Smooth muscle cell (in vitro differentiated cells): ENCODE results near the gene PCSK5. TPM values are rescaled to one million over a fixed set of nuclear protein-coding genes. Genes with fewer than 3 reads are reported as not detected.

Experiments used
- DNase-seq: peaks from one replicate; lab custom pipeline; 2025; ENCODE audit not compliant: unreplicated experiment; lab: John Stamatoyannopoulos, UW
- H2AFZ ChIP-seq: fragments of 200-600 bp; sonication (generic); 2 replicates; pipeline ENCODE4 v1.6.0; 2016; ENCODE audit warnings: antibody characterized with exemption, low read depth, mild to moderate bottlenecking
- H3F3A ChIP-seq: fragments of 200-600 bp; sonication (generic); 2 replicates; pipeline ENCODE4 v1.6.0; 2017; ENCODE audit warnings: antibody characterized with exemption, low read depth
- H3K27ac ChIP-seq: fragments of 200-600 bp; sonication (generic); 2 replicates; pipeline ENCODE4 v1.5.1; 2016; ENCODE audit warnings: low read depth, mild to moderate bottlenecking
- H3K27me3 ChIP-seq: fragments of 200-600 bp; sonication (generic); 2 replicates; pipeline ENCODE4 v1.6.1; 2016; ENCODE audit warnings: low read depth, mild to moderate bottlenecking
- H3K36me3 ChIP-seq: fragments of 200-600 bp; sonication (generic); 2 replicates; pipeline ENCODE4 v1.5.1; 2016; ENCODE audit warnings: low read depth
- H3K4me1 ChIP-seq: fragments of 200-600 bp; sonication (generic); 2 replicates; pipeline ENCODE4 v1.5.1; 2016; ENCODE audit warnings: low read depth
- H3K4me2 ChIP-seq: fragments of 200-600 bp; sonication (generic); 2 replicates; pipeline ENCODE4 v1.6.0; 2016; ENCODE audit warnings: mild to moderate bottlenecking
- H3K4me3 ChIP-seq: fragments of 200-600 bp; sonication (generic); 2 replicates; pipeline ENCODE4 v1.5.1; 2016; ENCODE audit warnings: mild to moderate bottlenecking
- H3K79me2 ChIP-seq: fragments of 200-600 bp; sonication (generic); 2 replicates; pipeline ENCODE4 v1.6.0; 2016; ENCODE audit warnings: low read depth, mild to moderate bottlenecking
- H3K9ac ChIP-seq: fragments of 200-600 bp; sonication (generic); 2 replicates; pipeline ENCODE4 v1.6.0; 2016; ENCODE audit warnings: low read depth
- H3K9me3 ChIP-seq: fragments of 200-600 bp; sonication (generic); replicated peaks from 2 replicates; pipeline ENCODE4 v1.5.1; 2016; ENCODE audit warnings: low read depth
- H4K20me1 ChIP-seq: fragments of 200-600 bp; sonication (generic); 2 replicates; pipeline ENCODE4 v1.6.0; 2016; ENCODE audit warnings: low read depth
- CTCF ChIP-seq: fragments of 200-600 bp; sonication (generic); IDR thresholded peaks from 2 replicates; pipeline ENCODE4 v1.5.1; 2017; ENCODE audit warnings: borderline replicate concordance, mild to moderate bottlenecking, antibody characterized with exemption; ENCODE audit not compliant: insufficient read depth, poor library complexity, severe bottlenecking
- WGBS: methylation state at CpG from one replicate; pipeline ENCODE4 v1.1.7; 2016; ENCODE audit warnings: low lambda C conversion rate; 5-methylcytosine and 5-hydroxymethylcytosine counted together
- polyA plus RNA-seq: library from polyadenylated mRNA; unstranded; fragments of >200 nt; fragmentation: Nextera tagmentation; extraction: Ambion mirVana; gene quantifications from 2 replicates; pipeline ENCODE4 v1.2.1, GENCODE V29; 2016
- total RNA-seq: library from RNA; depleted of rRNA; stranded (reverse); fragments of >200 nt; gene quantifications from 2 replicates; pipeline ENCODE4 v1.2.3, GENCODE V29; 2014

PCSK5 gene
- total and polyA plus RNA-seq, 2 experiments from 2014 or later = 2.3 to 2.8 TPM

- no peaks in the 10 kb centered on the region for H3K36me3 ChIP-seq
- H3K4me2 ChIP-seq = no peak overlapping the region
- no peak overlapping the region for H3K27ac ChIP-seq
- H3F3A ChIP-seq = no peaks in the 10 kb centered on the region
- H2AFZ ChIP-seq = no peak overlapping the region
- peaks cover 11% of the 10 kb centered on the region for H3K4me1 ChIP-seq
- no peak overlapping the region for H3K9ac ChIP-seq
- H3K9me3 ChIP-seq = no peaks in the 10 kb centered on the region
- TF ChIP-seq CTCF = no peak
- H3K79me2 ChIP-seq = no peaks in the 10 kb centered on the region
- DNase-seq = no peak
- no peaks in the 10 kb centered on the region for H3K27me3 ChIP-seq
- 46% methylated on average over 1 of the region's 1 CpG for WGBS
- H4K20me1 ChIP-seq = no peaks in the 10 kb centered on the region
- no peak overlapping the region for H3K4me3 ChIP-seq
Measured at GRCh38 chr9:76176171-76176570, 285.7 kb downstream of the PCSK5 start.

DNA sequence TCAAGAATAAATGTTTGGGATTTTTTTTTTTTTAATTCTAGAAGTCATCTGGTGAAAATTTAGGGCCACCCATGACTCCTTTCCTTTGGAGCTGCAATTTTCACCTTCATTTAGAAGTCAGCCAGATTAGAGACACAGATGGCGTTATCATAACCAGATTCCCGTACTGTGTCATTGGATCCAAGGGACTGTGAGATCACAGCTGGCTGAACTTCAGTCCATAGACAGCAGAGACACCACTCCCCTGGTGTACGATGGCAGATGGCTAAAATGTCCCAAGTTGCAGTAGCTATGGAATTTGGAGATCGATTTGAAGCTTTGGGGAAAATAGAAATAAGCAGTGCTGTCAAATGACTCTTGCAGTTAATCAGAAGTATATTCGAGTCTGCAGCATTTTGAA, 287.5 kb downstream of the PCSK5 start:
- Histone ChIP-seq H3K4me1 (peaks cover 11% of the 10 kb centered on the region), H3K4me2 (no peak overlapping the region), H3K9ac (no peak overlapping the region), H3K79me2 (no peaks in the 10 kb centered on the region), H3K27me3 (no peaks in the 10 kb centered on the region), H3K4me3 (no peak overlapping the region), H3F3A (no peaks in the 10 kb centered on the region), H4K20me1 (no peaks in the 10 kb centered on the region), H3K9me3 (no peaks in the 10 kb centered on the region), H3K36me3 (no peaks in the 10 kb centered on the region), H2AFZ (no peak overlapping the region), H3K27ac (no peak overlapping the region)
- no peak for TF ChIP-seq CTCF
- 91% methylated on average over 5 of the region's 5 CpGs for WGBS
- no peak for DNase-seq

GRCh38 chr9:76180541-76180940, 290.1 kb downstream of the PCSK5 start:
- no peak overlapping the region for H3K4me3 ChIP-seq
- H3K27ac ChIP-seq = peak overlapping the region; percentile 89
- H3K9me3 ChIP-seq = no peaks in the 10 kb centered on the region
- H3F3A ChIP-seq = no peaks in the 10 kb centered on the region
- peaks cover 11% of the 10 kb centered on the region for H3K4me1 ChIP-seq
- WGBS = 4% methylated on average over 3 of the region's 3 CpGs
- H3K4me2 ChIP-seq = peak overlapping the region; percentile 57
- no peak for DNase-seq
- H3K27me3 ChIP-seq = no peaks in the 10 kb centered on the region
- H3K36me3 ChIP-seq = no peaks in the 10 kb centered on the region
- no peak overlapping the region for H2AFZ ChIP-seq
- no peaks in the 10 kb centered on the region for H4K20me1 ChIP-seq
- no peaks in the 10 kb centered on the region for H3K79me2 ChIP-seq
- no peak for TF ChIP-seq CTCF
- H3K9ac ChIP-seq = peak overlapping the region; percentile 65

DNA sequence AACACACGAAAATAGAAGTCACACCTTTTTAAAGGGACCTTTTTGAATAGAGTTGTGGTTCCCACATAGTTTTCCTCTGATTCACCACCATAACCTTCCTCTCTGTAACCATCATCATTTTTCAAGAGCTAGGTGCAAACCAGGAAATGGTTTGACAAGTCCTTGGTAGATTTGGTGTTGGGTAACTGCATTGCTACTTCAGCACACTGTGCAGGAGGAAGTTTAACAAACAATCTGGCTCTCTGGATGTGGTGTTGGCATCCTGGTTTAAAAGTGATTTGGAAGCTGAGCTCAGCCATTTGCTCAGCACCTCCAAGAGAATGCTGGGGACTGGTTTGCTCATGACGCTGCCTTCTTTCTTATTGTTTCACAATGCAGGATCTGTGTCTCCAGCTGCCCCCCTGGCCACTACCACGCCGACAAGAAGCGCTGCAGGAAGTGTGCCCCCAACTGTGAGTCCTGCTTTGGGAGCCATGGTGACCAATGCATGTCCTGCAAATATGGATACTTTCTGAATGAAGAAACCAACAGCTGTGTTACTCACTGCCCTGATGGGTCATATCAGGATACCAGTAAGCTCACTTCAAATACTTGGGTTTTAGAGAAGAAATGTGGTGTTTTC, 290.7 kb downstream of the PCSK5 start:
- H2AFZ ChIP-seq = no peak overlapping the region
- no peak overlapping the region for H3K4me3 ChIP-seq
- no peaks in the 10 kb centered on the region for H4K20me1 ChIP-seq
- H3K4me2 ChIP-seq = peak overlapping the region; percentile 57
- H3K4me1 ChIP-seq = peaks cover 11% of the 10 kb centered on the region
- peak overlapping the region; percentile 65 for H3K9ac ChIP-seq
- no peaks in the 10 kb centered on the region for H3K36me3 ChIP-seq
- H3K79me2 ChIP-seq = no peaks in the 10 kb centered on the region
- no peaks in the 10 kb centered on the region for H3F3A ChIP-seq
- H3K27ac ChIP-seq = peak overlapping the region; percentile 89
- no peaks in the 10 kb centered on the region for H3K27me3 ChIP-seq
- WGBS = 25% methylated on average over 5 of the region's 5 CpGs
- DNase-seq = no peak
- no peak for TF ChIP-seq CTCF
- no peaks in the 10 kb centered on the region for H3K9me3 ChIP-seq
